ENCODE data around the gene PLXNA2.

DNA sequence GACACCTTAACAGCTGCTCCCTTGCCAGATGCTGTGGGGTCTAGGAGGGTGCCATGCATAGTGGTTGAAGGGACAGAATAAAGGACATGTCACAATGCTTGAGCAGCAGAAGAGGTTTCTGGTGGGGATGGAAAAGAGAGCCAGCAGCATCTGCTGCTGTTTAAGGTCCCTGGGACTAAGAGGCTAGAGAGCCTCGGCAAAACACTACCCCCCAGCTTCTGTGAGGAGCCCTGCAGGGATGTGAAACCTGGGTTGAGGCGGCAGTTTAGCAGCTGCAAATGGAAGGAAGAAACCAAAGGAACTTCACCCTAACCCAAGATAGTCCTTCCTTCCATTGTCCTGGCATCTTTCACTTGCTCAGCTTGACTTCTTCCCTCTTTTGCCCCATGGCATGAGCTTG is 39.4 kb downstream of the PLXNA2 start:
- TF ChIP-seq POLR2A (IDR thresholded peaks at IDR 0.05; ENCODE audit: control extremely low read depth in 1 of 2, low read depth in 2 of 2, low read length in 2 of 2) = no peak
- no peak for TF ChIP-seq BCL11A (IDR thresholded peaks at IDR 0.05; ENCODE audit: low read depth in 2 of 2, low read length in 2 of 2)
- TF ChIP-seq EGR1 (IDR thresholded peaks at IDR 0.05; ENCODE audit: borderline replicate concordance, low read depth, low read length) = no peak
- TF ChIP-seq ZNF274 (IDR thresholded peaks at IDR 0.05; ENCODE audit: borderline replicate concordance, extremely low read depth, low read length) = no peak
- TF ChIP-seq POLR2AphosphoS5 (IDR thresholded peaks at IDR 0.05; ENCODE audit: low read depth, low read length) = no peak
- no peak for TF ChIP-seq KDM5A (IDR thresholded peaks at IDR 0.05; ENCODE audit: low read length)
- no peak for TF ChIP-seq SRF (IDR thresholded peaks at IDR 0.05; ENCODE audit: low read depth, low read length)
- no peak for TF ChIP-seq RFX5 (IDR thresholded peaks at IDR 0.05; ENCODE audit: borderline replicate concordance, low read depth, low read length)
- no peak for TF ChIP-seq CEBPB (IDR thresholded peaks at IDR 0.05; ENCODE audit: low read depth, low read length)
